SK-N-SH treated with all-trans-retinoic acid at 6 μM for 48 hours (cell line): ENCODE measurements around the gene PLEKHA8.

Experiments used
- ARNTL ChIP-seq: fragments of 450-650 bp; formaldehyde crosslinking; IDR thresholded peaks from 2 replicates; pipeline ENCODE4 v1.5.0; 2020; ENCODE audit warnings: low read depth, mild to moderate bottlenecking, moderate library complexity, borderline replicate concordance
- CREB5 ChIP-seq: fragments of 250-450 bp; sonication (Bioruptor Pico); IDR thresholded peaks from 2 replicates; pipeline ENCODE4 v1.5.1; 2020; ENCODE audit warnings: low read depth, mild to moderate bottlenecking, moderate library complexity
- CSDC2 ChIP-seq: fragments of 250-450 bp; sonication (Bioruptor Pico); IDR thresholded peaks from 2 replicates; pipeline ENCODE4 v1.5.0; 2020; ENCODE audit warnings: mild to moderate bottlenecking, moderate library complexity
- ISL1 ChIP-seq: fragments of 250-450 bp; sonication (Bioruptor Pico); IDR thresholded peaks from 2 replicates; pipeline ENCODE4 v2.1.2; 2022; ENCODE audit warnings: mild to moderate bottlenecking, moderate library complexity
- POU6F1 ChIP-seq: fragments of 250-450 bp; sonication (Bioruptor Pico); IDR thresholded peaks from 2 replicates; pipeline ENCODE4 v1.8.0; 2021; ENCODE audit warnings: low read depth, mild to moderate bottlenecking, moderate library complexity, borderline replicate concordance
- PPARA ChIP-seq: fragments of 250-450 bp; sonication (Bioruptor Pico); IDR thresholded peaks from 2 replicates; pipeline ENCODE4 v1.5.0; 2020; ENCODE audit warnings: mild to moderate bottlenecking, borderline replicate concordance
- SNAI2 ChIP-seq: fragments of 250-450 bp; sonication (Bioruptor Pico); IDR thresholded peaks from 2 replicates; pipeline ENCODE4 v1.5.0; 2020; ENCODE audit warnings: mild to moderate bottlenecking, moderate library complexity
- ZFP30 ChIP-seq: fragments of 450-650 bp; formaldehyde crosslinking; IDR thresholded peaks from 2 replicates; pipeline ENCODE4 v1.5.0; 2022; ENCODE audit warnings: mild to moderate bottlenecking, moderate library complexity
- TF ChIP-seq, protein P1 (sequence below): fragments of 250-450 bp; sonication (Bioruptor Pico); IDR thresholded peaks from 2 replicates; pipeline ENCODE4 v1.8.0; 2020; ENCODE audit warnings: mild to moderate bottlenecking, moderate library complexity, borderline replicate concordance

DNA sequence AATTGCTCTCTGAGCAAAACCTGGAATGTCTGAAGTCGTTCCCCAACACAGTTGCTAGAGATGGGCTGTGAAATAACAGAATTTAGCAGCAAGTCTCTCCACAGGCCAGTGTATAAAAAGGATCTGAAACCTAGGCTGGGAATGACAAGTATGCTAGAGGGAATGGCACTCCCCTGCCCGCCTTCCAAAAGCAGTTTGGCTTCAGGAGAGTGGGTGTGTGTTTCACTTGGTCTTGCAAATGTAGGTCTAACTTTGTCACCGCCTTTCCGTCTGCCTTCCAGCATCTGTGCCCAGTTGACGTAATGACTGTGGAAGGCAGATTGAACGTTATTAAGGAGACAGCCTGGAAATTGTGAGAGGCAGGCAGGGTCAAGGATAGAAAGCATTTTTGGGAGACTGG is 88.6 kb downstream of the PLEKHA8 start:
- TF ChIP-seq ARNTL, result no peak
- TF ChIP-seq ZFP30 (CRISPR knock-in tag), result no peak
- TF ChIP-seq CSDC2, result no peak
- TF ChIP-seq POU6F1 (CRISPR knock-in tag), result no peak
- TF ChIP-seq SNAI2 (CRISPR knock-in tag), result no peak
- TF ChIP-seq PPARA (CRISPR knock-in tag), result no peak
- TF ChIP-seq, protein P1, sequence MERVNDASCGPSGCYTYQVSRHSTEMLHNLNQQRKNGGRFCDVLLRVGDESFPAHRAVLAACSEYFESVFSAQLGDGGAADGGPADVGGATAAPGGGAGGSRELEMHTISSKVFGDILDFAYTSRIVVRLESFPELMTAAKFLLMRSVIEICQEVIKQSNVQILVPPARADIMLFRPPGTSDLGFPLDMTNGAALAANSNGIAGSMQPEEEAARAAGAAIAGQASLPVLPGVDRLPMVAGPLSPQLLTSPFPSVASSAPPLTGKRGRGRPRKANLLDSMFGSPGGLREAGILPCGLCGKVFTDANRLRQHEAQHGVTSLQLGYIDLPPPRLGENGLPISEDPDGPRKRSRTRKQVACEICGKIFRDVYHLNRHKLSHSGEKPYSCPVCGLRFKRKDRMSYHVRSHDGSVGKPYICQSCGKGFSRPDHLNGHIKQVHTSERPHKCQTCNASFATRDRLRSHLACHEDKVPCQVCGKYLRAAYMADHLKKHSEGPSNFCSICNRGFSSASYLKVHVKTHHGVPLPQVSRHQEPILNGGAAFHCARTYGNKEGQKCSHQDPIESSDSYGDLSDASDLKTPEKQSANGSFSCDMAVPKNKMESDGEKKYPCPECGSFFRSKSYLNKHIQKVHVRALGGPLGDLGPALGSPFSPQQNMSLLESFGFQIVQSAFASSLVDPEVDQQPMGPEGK, result no peak
- TF ChIP-seq CREB5 (CRISPR knock-in tag), result no peak
- TF ChIP-seq ISL1, result no peak
